HG02763 (cell line): ENCODE data around the gene EP300.
"Not testable (repeated sequence)": the region's sequence is repeated elsewhere in the genome, so short reads cannot be mapped to it uniquely, and the experiment has no call there.

Experiments
- ATAC-seq: cut with Tn5 transposase; IDR thresholded peaks from one replicate; pipeline ENCODE4 v1.9.1; 2021; ENCODE audit warnings: mild to moderate bottlenecking, moderate library complexity; ENCODE audit not compliant: unreplicated experiment

EP300 gene

DNA sequence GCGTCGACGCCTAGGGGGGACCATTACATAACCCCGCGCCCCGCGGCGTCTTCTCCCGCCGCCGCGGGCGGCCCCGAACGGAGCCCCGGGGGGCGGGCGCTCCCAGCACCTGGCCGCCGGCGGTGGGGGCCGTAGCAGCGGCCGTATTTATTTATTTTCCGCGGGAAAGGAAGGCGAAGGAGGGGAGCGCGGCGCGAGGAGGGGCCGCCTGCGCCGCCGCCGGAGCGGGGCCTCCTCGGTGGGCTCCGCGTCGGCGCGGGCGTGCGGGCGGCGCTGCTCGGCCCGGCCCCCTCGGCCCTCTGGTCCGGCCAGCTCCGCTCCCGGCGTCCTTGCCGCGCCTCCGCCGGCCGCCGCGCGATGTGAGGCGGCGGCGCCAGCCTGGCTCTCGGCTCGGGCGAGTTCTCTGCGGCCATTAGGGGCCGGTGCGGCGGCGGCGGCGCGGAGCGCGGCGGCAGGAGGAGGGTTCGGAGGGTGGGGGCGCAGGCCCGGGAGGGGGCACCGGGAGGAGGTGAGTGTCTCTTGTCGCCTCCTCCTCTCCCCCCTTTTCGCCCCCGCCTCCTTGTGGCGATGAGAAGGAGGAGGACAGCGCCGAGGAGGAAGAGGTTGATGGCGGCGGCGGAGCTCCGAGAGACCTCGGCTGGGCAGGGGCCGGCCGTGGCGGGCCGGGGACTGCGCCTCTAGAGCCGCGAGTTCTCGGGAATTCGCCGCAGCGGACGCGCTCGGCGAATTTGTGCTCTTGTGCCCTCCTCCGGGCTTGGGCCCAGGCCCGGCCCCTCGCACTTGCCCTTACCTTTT lies at the start of gene EP300:
EP300 (plus strand) TSS at position 570 of the 795 bp plus-strand sequence. CDS start 413 bp downstream, outside the sequence.
- ATAC-seq, result peak; percentile 38

DNA sequence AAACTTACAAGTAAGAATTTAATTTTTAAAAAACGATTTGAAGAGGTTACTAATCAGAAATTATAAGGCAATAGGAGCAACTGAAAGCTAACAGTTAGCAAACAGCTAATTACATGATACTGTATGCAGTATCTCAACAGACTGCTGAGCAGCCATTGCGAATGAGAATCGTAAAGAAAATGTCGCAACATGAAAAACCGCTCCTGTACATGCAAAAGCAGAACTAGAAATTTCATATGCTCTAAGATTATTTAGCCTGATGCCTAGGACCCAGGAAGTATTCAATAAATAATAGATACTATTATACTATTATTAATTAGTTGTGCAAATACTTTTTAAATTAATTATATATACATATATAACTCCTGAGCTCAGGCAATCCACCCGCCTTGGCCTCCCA lies 48.7 kb upstream of the EP300 start:
- ATAC-seq, result no peak

DNA sequence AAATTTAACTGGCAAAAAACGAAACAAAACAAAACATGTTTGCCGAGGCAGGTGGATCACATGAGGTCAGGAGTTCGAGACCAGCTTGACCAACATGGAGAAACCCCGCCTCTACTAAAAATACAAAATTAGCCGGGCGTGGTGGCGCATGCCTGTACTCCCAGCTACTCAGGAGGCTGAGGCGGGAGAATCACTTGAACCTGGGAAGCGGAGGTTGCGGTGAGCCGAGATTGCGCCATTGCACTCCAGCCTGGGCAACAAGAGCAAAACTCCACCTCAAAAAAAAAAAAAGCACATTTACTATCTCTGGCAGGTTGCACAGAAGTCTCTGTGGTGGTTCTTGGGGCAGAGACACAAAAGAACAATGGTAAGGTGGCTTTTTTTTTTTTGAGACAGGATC lies 46.8 kb upstream of the EP300 start:
- not testable (repeated sequence) for ATAC-seq

DNA sequence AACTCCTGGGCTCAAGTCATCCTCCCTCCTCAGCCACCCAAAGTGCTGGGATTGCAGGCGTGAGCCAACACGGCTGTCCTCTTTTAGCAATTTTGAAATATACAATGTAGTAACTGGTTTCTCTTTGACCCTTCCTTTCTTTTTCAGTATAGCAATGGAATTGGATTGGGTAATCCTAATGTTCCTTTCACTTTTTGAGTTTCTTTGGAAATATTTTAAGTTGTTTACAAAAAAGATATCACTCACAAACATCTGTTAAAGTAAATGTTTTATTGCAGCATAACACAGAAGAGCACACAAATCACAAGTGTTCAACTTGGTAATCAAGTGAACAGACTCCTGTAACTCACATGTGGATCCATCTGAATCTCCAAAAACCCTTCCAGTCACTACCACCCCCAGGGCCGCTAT lies 44.6 kb upstream of the EP300 start:
- no peak for ATAC-seq

DNA sequence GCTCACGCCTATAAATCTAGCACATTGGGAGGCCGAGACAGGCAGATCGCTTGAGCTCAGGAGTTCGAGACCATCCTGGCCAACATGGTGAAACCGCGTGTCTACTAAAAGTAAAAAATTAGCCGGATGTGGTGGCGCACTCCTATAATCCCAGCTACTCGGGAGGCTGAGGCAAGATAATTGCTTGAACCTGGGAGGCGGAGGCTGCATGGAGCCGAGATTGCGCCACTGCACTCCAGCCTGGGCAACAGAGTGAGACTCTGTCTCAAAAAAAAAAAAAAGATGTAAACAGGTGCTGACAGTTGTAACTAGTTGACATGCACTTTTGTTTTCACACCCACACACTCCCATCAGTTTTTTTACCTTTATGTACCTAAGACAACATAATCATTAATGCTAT lies 44.0 kb upstream of the EP300 start:
- ATAC-seq, result not testable (repeated sequence)

DNA sequence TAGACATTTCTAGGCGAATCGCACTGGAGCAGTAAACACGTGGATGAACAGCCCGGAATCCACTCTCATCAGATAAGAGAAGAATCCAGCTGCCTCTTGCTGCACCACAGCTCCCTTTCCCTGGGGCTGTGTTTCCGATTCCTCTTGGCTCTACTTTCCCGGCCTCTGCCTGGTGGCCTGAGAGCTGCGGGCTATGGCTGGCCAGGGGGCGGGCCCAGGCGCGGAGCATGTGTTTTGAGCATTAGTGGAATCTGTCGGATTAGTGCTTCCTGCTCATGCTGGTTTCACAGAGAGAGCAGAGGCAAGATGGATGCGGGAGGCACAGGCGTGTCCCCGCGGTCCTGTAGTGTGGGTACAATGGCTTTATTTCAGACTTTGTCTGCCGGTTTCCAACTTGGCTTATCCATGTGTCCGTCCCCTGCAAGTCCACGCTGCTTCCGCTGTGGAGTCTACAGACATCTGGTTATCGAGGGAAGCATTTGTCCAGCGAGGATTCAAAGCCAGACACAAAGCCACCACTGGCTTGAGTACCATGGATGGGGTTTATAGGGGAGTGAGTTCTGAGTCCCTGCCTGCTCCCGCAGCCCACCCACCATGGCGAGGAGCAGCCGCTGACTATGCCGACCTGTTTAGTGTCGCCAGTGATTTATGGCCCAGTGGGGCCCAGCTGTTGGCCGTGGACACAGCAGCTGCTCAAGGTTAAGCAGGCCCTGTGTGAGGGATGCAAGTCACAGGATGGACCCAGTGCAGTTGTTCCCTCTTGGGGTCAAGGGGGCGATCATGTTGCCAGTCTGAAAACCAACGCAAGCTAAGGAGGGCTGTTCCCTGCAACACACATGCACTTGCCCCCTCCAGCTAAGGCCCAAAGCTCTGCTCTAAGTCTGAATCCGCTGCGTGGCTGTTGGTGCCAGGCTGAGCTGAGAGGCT lies 43.3 kb upstream of the EP300 start:
- no peak for ATAC-seq

DNA sequence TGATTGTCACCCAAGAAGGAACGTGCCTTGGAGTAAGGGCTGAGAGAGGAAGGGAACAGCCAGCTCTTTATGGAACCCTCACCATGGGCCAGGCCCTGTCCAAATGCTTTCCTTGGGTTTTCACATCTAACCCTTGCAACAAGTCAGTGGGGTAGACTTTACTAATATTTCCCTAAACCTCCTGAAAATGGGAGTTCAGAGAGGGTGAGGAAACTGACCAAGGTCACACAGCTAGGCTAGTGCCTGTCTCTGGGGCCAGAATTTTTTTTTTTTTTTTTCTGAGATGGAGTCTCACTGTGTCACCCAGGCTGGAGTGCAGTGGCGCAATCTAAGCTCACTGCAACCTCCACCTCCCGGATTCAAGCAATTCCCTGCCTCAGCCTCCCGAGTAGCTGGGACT lies 42.6 kb upstream of the EP300 start:
- ATAC-seq, result not testable (repeated sequence)

DNA sequence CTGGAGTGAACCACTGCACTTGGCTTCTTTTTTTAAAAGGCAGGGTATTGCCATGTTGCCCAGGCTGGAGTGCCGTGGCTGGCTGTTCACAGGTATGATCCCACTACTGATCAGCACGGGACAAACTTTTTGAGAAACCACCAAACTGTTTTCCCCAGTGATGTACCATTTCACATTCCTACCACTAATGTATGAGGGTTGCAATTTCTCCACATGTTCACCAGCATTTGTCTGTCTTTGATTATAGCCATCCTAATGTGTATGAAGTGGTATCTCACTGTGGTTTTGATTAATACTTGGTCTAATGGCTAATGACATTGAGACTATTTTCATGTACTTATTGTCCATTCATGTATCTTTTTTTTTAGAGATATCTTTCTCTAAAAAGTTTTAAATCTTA lies 41.5 kb upstream of the EP300 start:
- ATAC-seq, result no peak

DNA sequence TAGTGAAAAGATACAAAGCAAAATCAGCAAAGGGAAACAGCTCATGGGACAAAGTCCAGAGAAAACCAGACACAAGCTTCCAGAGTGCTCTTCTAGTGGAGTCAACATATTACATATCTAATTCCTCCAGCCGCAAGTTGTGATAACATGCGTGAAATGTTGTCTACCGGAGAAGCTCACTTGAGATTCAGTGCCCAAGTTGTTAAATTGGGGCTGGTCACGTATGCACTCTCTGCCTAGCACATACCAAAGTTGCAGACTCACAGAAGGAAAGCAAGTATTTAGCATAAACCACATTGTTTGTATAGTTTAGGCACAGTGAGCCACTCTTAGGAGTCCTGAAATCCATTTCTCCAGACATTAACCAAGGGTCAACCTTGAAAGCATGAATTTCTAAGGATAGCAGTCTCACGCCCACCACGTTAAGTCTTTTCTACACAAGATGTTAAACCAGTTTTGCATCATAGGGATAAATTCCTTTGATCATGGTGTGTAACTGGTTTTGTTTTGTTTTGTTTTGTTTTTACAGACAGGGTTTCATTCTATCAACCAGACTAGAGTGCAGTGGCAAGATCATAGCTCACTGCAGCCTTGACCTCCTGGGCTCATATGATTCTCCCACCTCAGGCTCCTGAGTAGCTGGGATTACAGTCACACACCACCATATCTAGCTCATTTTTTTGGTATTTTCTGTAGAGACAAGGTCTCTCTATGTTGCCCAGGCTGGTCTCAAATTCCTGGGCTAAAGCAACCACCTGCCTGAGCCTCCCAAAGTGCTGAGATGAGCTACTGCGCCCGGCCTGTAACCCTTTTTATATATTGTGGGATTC lies 39.5 kb upstream of the EP300 start:
- ATAC-seq, result no peak

DNA sequence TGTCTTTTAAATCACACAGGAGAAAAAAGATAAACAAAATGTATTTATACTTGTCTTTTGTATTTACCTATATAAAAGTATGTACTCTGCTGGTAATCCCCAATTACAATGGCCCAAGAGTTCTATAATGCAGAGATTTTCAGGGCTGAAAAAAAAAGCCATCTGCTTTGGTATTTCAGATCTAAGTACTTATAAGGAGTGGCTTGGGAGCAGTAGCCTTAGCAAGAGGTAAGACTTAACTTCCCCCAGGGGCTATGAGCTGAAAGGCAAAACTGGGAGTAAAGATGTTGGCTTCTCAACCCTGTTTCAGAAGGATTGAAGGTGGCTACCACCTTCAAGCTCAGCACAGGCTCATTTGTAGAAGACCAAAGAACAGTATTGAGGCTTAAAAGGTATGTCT lies 35.3 kb upstream of the EP300 start:
- ATAC-seq, result no peak

DNA sequence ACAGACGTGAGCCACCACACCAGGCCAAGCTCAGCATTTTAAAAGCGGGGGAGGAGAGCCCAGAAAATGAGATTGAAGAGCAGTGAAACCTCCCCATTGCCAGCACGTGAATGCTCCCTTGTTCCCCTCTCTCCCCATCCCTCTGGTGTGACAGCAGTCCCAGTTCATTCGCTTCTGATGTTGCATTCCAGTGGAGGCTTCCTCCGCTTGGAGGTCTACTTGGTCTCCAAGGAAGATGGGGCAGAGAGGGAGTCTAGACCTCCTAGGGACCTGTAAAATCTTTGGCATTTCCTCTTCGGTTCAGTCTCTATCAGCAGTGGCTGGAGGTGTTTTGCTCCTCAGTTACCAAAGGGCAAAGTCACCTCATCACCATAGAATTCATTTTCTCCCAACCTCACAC lies 30.2 kb upstream of the EP300 start:
- no peak for ATAC-seq

DNA sequence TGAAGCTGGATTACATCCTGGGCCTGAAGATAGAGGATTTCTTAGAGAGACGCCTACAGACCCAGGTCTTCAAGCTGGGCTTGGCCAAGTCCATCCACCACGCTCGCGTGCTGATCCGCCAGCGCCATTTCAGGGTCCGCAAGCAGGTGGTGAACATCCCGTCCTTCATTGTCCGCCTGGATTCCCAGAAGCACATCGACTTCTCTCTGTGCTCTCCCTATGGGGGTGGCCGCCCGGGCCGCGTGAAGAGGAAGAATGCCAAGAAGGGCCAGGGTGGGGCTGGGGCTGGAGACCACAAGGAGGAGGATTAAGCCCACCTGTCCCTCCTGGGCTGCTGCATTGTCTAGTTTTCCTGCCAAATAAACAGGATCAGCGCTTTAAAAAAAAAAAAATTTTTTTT lies 28.1 kb upstream of the EP300 start:
- not testable (repeated sequence) for ATAC-seq

DNA sequence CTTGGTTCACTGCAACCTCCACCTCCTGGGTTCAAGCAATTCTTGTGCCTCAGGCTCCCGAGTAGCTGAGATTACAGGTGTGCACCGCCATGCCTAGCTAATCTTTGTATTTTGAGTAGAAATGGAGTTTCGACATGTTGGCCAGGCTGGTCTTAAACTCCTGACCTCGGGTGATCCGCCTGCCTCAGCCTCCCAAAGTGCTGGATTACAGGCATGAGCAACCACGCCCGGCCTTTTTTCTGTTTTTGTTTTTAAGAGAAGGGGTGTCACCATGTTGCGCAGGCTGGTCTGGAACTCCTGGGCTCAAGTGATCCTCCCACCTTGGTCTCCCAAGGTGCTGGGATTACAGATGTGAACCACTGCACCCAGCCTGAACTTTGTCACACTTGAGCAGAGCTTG lies 26.1 kb upstream of the EP300 start:
- not testable (repeated sequence) for ATAC-seq

DNA sequence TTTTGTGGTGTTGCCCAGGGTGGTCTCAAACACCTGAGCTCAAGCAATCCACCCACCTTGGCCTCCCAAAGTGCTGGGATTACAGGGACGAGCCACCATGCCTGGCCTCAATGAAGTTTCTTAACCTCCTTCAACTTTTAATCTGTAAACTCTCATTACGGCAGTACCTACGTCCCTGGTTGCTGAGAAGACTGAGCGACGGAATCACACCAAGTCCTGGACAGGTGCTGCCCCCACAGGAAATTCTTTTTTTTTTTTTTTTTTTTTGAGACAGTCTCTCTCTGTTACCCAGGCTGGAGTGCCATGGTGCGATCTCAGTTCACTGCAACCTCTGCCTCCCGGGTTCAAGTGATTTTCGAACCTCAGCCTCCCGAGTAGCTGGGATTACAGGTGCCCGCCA lies 24.4 kb upstream of the EP300 start:
- ATAC-seq, result not testable (repeated sequence)

DNA sequence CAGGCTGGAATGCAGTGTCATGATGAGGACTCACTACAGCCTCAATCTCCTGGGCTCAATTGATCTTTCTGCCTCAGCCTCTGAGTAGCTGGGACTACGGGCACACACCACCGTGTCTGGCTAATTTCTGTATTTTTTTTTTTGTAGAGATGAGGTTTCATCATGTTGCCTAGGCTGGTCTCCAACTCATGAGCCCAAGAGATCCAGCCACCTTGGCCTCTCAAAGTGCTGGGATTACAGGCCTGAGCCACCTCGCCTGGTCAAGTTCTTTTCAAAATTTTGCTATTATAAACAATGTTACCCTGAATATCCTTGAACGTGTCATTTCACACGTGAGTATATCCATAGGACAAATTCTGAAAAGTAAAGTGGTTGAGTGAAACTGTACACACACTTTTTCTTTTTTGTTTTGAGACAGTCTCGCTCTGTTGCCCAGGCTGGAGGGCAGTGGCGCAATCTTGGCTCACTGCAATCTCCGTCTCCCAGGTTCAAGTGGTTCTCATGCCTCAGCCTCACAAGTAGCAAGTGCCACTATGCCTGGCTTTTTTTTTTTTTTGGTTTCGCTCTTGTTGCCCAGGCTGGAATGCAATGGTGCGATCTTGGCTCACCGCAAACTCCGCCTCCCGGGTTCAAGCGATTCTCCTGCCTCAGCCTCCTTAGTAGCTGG lies 21.6 kb upstream of the EP300 start:
- no peak for ATAC-seq

DNA sequence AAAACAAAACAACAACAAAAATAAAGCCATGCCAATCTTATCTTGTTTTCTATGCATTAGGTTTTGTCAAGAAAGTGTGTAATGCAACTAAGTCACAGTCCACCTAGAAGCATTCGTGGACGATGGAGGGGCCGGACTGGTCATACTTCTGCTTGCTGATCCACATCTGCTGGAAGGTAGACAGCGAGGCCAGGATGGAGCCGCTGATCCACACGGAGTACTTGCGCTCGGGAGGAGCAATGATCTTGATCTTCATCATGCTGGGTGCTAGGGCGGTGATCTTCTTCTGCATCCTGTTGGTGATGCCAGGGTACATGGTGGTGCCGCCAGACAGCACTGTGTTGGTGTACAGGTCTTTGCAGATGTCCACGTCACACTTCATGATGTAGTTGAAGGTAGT lies 18.3 kb upstream of the EP300 start:
- ATAC-seq, result no peak

DNA sequence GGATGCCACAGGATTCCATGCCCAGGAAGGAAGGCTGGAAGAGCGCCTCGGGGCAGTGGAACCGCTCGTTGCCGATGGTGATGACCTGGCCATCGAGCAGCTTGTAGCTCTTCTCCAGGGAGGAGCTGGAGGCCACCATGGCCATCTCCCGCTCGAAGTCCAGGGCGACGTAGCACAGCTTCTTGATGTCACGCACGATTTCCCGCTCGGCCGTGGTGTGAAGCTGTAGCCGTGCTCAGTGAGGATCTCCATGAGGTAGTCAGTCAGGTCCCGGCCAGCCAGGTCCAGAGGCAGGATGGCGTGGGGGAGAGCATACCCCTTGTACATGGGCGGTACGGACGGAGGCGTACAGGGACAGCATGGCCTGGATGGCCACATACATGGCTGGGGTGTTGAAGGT lies 17.9 kb upstream of the EP300 start:
- no peak for ATAC-seq

DNA sequence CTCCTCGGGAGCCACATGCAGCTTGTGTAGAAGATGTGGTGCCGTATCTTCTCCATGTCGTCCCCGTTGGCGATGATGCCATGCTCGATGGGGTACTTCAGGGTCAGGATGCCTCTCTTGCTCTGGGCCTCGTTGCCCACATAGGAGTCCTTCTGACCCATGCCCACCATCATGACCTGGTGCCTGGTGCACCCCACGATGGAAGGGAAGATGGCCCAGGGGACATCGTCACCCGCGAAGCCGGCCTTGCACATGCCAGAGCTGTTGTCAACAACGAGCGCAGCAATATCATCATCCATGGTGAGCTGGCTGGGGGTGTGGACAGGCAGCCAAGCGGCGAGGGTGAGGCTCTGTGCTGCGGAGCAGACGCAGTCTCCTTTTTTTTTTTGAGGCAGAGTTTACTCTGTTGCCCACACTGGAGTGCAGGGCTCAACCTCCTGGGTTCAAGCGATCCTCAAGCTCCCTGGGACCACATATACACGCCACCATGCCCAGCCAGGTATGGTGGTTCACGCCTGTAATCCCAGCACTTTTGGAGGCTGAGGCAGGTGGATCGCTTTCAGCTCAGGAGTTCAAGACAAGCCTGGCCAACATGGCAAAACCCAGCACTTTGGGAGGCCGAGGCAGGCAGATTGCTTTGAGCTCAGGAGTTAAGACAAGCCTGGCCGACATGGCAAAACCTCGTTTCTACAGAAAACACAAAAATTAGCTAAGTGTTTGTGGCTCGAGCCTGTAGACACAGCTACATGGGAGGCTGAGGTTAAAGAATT lies 17.3 kb upstream of the EP300 start:
- ATAC-seq, result no peak

DNA sequence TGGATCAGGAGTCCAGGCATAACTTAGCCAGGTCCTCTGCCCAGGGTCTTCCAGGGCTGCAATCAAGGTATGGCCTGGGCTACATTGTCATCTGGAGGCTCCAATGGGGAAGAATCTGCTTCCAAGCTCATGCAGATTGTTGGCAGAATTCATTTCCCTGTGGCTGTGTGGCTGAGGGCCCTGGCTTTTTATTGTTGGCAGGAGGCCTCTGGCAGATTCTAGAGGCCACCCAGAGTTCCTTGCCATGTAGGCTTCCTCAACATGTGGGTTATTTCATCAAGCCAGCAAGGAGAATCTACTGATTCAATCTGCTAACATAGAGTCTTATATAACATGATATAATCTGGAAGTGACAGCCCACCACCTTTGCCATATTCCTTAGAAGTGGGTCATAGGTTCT lies 16.4 kb upstream of the EP300 start:
- ATAC-seq, result no peak

DNA sequence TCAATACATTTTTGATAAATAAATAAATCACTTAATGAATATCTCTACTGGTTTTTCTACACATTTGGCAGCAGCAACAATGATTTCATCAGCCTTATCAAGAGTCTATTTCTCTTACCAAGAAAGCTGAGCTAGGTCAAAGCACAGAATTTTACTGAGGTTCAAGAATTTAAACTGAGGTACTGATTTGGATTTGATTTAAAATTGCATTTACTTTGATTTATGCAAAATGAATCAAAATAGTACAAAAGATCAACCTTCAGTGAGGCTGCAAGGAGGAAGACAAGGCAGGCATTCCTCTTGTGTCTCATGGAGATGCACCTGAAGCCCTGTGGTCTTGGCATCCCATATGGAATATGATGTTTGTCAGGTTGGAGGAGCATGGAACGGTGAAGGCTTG lies 15.5 kb upstream of the EP300 start:
- ATAC-seq, result no peak
